H9 (cell line): ENCODE data around the gene CALML5. TPM values are rescaled to one million over a fixed set of nuclear protein-coding genes. Genes with fewer than 3 reads are reported as not detected.

Experiments
- DNase-seq: peaks from one replicate; pipeline ENCODE4 v3.0.0-alpha.2; 2017
- H2AFZ ChIP-seq: one replicate; pipeline ENCODE4 v1.6.1; 2013; ENCODE audit warnings: mild to moderate bottlenecking, low read length, control low read depth, moderate library complexity
- H2AK5ac ChIP-seq: 2 replicates; pipeline ENCODE4 v1.6.1; 2013; ENCODE audit warnings: low read length, control low read depth, mixed read lengths; ENCODE audit not compliant: insufficient read length
- H2BK120ac ChIP-seq: one replicate; pipeline ENCODE4 v1.6.1; 2013; ENCODE audit warnings: low read depth, mild to moderate bottlenecking, low read length, control low read depth, inconsistent platforms; ENCODE audit not compliant: poor library complexity, severe bottlenecking
- H2BK12ac ChIP-seq: 2 replicates; pipeline ENCODE4 v1.6.1; 2013; ENCODE audit warnings: low read length, control low read depth, mixed read lengths, low read depth; ENCODE audit not compliant: insufficient read length
- H2BK15ac ChIP-seq: 2 replicates; pipeline ENCODE4 v1.6.1; 2013; ENCODE audit warnings: low read depth, low read length, control low read depth
- H2BK20ac ChIP-seq: one replicate; pipeline ENCODE4 v1.6.1; 2013; ENCODE audit warnings: low read depth, mild to moderate bottlenecking, low read length, control low read depth, inconsistent platforms; ENCODE audit not compliant: poor library complexity, severe bottlenecking
- H2BK5ac ChIP-seq: 2 replicates; pipeline ENCODE4 v1.6.1; 2013; ENCODE audit warnings: low read length, control low read depth, mixed read lengths; ENCODE audit not compliant: insufficient read length
- H3K14ac ChIP-seq: 2 replicates; pipeline ENCODE4 v1.6.1; 2013; ENCODE audit warnings: low read length, control low read depth; ENCODE audit not compliant: insufficient read depth
- H3K18ac ChIP-seq: 2 replicates; pipeline ENCODE4 v1.6.1; 2013; ENCODE audit warnings: low read depth, mild to moderate bottlenecking, mixed read lengths, low read length, control low read depth; ENCODE audit not compliant: insufficient read length
- H3K23ac ChIP-seq: 2 replicates; pipeline ENCODE4 v1.6.1; 2013; ENCODE audit warnings: low read length, control low read depth, mixed read lengths, low read depth; ENCODE audit not compliant: insufficient read length
- H3K23me2 ChIP-seq: 2 replicates; pipeline ENCODE4 v1.6.1; 2013; ENCODE audit warnings: low read depth, mild to moderate bottlenecking, mixed read lengths, low read length, control low read depth; ENCODE audit not compliant: insufficient read length, poor library complexity, severe bottlenecking
- H3K27ac ChIP-seq: 2 replicates; pipeline ENCODE4 v1.5.1; 2013; ENCODE audit warnings: low read length, control low read depth, mixed read lengths, low read depth; ENCODE audit not compliant: insufficient read length
- H3K27me3 ChIP-seq: 2 replicates; pipeline ENCODE4 v1.6.1; 2013; ENCODE audit warnings: low read length, control low read depth, inconsistent platforms; ENCODE audit not compliant: insufficient read depth
- H3K4ac ChIP-seq: 2 replicates; pipeline ENCODE4 v1.6.1; 2013; ENCODE audit warnings: low read depth, mild to moderate bottlenecking, control low read depth, inconsistent platforms, low read length, moderate library complexity
- H3K4me1 ChIP-seq: 2 replicates; pipeline ENCODE4 v1.6.1; 2013; ENCODE audit warnings: low read length, control low read depth, inconsistent platforms; ENCODE audit not compliant: insufficient read depth
- H3K4me2 ChIP-seq: 2 replicates; pipeline ENCODE4 v1.6.1; 2013; ENCODE audit warnings: low read length, control low read depth, mixed read lengths; ENCODE audit not compliant: insufficient read length, insufficient read depth
- H3K56ac ChIP-seq: 2 replicates; pipeline ENCODE4 v1.6.1; 2013; ENCODE audit warnings: low read depth, mild to moderate bottlenecking, mixed read lengths, low read length, control low read depth; ENCODE audit not compliant: insufficient read length
- H3K79me1 ChIP-seq: 2 replicates; pipeline ENCODE4 v1.6.1; 2013; ENCODE audit warnings: low read depth, mild to moderate bottlenecking, moderate library complexity, low read length, control low read depth, inconsistent platforms; ENCODE audit not compliant: insufficient read depth, poor library complexity, severe bottlenecking
- H3K79me2 ChIP-seq: 2 replicates; pipeline ENCODE4 v1.6.1; 2013; ENCODE audit warnings: low read length, control low read depth, inconsistent platforms; ENCODE audit not compliant: insufficient read depth
- H3K9ac ChIP-seq: 2 replicates; pipeline ENCODE4 v1.6.1; 2013; ENCODE audit warnings: low read length, control low read depth, mixed read lengths; ENCODE audit not compliant: insufficient read length; ENCODE audit errors: extremely low read depth
- H3K9me3 ChIP-seq: one replicate; pipeline ENCODE4 v1.6.1; 2013; ENCODE audit warnings: low read depth, low read length, inconsistent platforms; ENCODE audit not compliant: control insufficient read depth
- H3T11ph ChIP-seq: one replicate; pipeline ENCODE4 v1.6.1; 2013; ENCODE audit warnings: mild to moderate bottlenecking, low read length, control low read depth, inconsistent platforms
- H4K20me1 ChIP-seq: one replicate; pipeline ENCODE4 v1.6.1; 2013; ENCODE audit not compliant: control insufficient read depth, insufficient read length, insufficient read depth
- H4K5ac ChIP-seq: 2 replicates; pipeline ENCODE4 v1.6.1; 2013; ENCODE audit warnings: low read depth, mild to moderate bottlenecking, mixed read lengths, low read length, control low read depth; ENCODE audit not compliant: insufficient read length
- H4K8ac ChIP-seq: replicated peaks from 2 replicates; pipeline ENCODE4 v1.6.1; 2013; ENCODE audit warnings: low read length, control low read depth, mixed read lengths, low read depth; ENCODE audit not compliant: insufficient read length
- H4K91ac ChIP-seq: 2 replicates; pipeline ENCODE4 v1.6.1; 2013; ENCODE audit warnings: low read depth, mild to moderate bottlenecking, moderate library complexity, mixed read lengths, low read length, control low read depth; ENCODE audit not compliant: insufficient read length
- H3K27ac Mint-ChIP-seq, 3 experiments: 2 replicates in 2 of 3; 3 replicates in 1 of 3; pipeline ENCODE4 v1.8.0; 2020 to 2021; ENCODE audit warnings: mixed read lengths in 3 of 3, mild to moderate bottlenecking in 1 of 3, moderate library complexity in 1 of 3
- H3K27me3 Mint-ChIP-seq: 2 replicates; pipeline ENCODE4 v1.8.0; 2021; ENCODE audit warnings: low read depth, mild to moderate bottlenecking, moderate library complexity, mixed read lengths
- H3K36me3 Mint-ChIP-seq, 3 experiments: 2 replicates in 2 of 3; 3 replicates in 1 of 3; pipeline ENCODE4 v1.8.0; 2020 to 2021; ENCODE audit warnings: low read depth in 3 of 3, mixed read lengths in 3 of 3; ENCODE audit not compliant: insufficient read depth in 1 of 3
- H3K4me1 Mint-ChIP-seq, 2 experiments: 2 replicates each; pipeline ENCODE4 v1.8.0; 2020; ENCODE audit warnings: mixed read lengths in 2 of 2
- H3K4me3 Mint-ChIP-seq, 2 experiments: 2 replicates in 1 of 2; 3 replicates in 1 of 2; pipeline ENCODE4 v1.8.0; 2020 to 2021; ENCODE audit warnings: mild to moderate bottlenecking in 2 of 2, mixed read lengths in 2 of 2, moderate library complexity in 1 of 2
- H3K9me3 Mint-ChIP-seq, 2 experiments: 2 replicates in 1 of 2; 3 replicates in 1 of 2; pipeline ENCODE4 v1.8.0; 2020; ENCODE audit warnings: mild to moderate bottlenecking in 2 of 2, mixed read lengths in 2 of 2, moderate library complexity in 1 of 2
- WGBS: extraction: QIAGEN DNeasy Blood & Tissue Kit; methylation state at CpG from one replicate; pipeline ENCODE4 v1.1.7; 2013; ENCODE audit warnings: missing lambda C conversion rate, low lambda C conversion rate, mixed read lengths; ENCODE audit not compliant: insufficient read length; ENCODE audit errors: extremely low coverage; 5-methylcytosine and 5-hydroxymethylcytosine counted together
- total RNA-seq: library from RNA; stranded (reverse); gene quantifications from 2 replicates; pipeline ENCODE4 v1.2.1, GENCODE V29; 2021
- TF ChIP-seq, protein P1 (sequence below): fragments of 200-600 bp; sonication (generic); conservative IDR thresholded peaks from 3 replicates; pipeline ENCODE4 v1.8.0; 2021; ENCODE audit warnings: antibody characterized with exemption, mild to moderate bottlenecking

The CALML5 gene
- total RNA-seq, 1 experiment from 2014 or later: not detected

DNA sequence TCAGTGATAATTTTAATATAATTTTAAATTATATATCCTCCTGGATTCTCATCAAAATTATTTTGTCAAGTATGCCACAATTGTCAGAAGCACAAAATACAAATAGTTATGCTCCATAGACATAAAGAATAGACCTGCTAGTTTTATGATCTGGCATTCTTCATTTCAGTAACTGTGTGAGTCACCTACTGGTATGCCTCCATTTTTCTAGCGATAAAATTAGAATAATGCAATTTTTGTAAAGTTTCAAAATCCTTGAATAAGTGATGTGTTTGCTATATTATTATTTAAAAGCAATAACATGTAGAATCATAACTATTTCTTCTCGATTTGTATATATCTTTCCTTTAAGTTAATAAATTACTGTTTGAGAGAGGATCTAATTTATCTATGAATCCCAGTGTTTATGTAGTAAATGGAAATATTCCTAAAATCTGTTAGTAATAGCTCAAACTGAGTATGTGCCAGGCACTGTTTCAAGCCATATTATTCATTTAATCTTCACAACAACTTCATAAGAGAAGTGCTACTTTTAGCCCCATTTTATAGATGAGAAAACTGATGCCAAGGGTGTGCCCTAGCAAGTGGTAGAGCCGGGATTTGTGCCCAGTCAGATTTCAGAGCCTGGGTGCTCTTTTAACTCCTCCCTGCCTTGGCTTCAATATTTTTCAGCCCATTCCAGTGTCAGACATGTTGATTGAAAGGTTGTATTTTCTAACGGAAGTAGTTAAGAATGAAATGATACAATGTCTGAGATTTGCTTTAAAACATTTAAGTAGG, 48.6 kb downstream of the CALML5 start:
- Histone ChIP-seq H3K79me1 (no peaks in the 10 kb centered on the region), H2BK5ac (no peak overlapping the region), H3K23ac (no peak overlapping the region), H3T11ph (no peak overlapping the region), H2BK12ac (no peak overlapping the region), H3K79me2 (peaks cover 14% of the 10 kb centered on the region; the same call in 1 of the 2 replicates), H3K9me3 (no peaks in the 10 kb centered on the region), H3K4me2 (no peak overlapping the region), H3K4me1 (no peaks in the 10 kb centered on the region; the same call in 1 of the 2 replicates), H3K18ac (no peak overlapping the region), H3K23me2 (no peaks in the 10 kb centered on the region), H2AK5ac (no peak overlapping the region), H3K4ac (no peak overlapping the region), H2BK15ac (no peak overlapping the region), H3K27me3 (no peaks in the 10 kb centered on the region), H3K27ac (no peak overlapping the region), H2BK120ac (no peak overlapping the region), H3K9ac (no peak overlapping the region), H2AFZ (no peak overlapping the region), H4K8ac (no peak overlapping the region), H3K56ac (no peak overlapping the region), H4K91ac (no peak overlapping the region), H4K5ac (no peak overlapping the region), H3K14ac (no peak overlapping the region), H2BK20ac (no peak overlapping the region), H4K20me1 (no peaks in the 10 kb centered on the region)
- TF ChIP-seq, protein P1, sequence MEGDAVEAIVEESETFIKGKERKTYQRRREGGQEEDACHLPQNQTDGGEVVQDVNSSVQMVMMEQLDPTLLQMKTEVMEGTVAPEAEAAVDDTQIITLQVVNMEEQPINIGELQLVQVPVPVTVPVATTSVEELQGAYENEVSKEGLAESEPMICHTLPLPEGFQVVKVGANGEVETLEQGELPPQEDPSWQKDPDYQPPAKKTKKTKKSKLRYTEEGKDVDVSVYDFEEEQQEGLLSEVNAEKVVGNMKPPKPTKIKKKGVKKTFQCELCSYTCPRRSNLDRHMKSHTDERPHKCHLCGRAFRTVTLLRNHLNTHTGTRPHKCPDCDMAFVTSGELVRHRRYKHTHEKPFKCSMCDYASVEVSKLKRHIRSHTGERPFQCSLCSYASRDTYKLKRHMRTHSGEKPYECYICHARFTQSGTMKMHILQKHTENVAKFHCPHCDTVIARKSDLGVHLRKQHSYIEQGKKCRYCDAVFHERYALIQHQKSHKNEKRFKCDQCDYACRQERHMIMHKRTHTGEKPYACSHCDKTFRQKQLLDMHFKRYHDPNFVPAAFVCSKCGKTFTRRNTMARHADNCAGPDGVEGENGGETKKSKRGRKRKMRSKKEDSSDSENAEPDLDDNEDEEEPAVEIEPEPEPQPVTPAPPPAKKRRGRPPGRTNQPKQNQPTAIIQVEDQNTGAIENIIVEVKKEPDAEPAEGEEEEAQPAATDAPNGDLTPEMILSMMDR: no peak
- Mint-ChIP-seq H3K36me3 (peaks cover 40 to 44% (median 43%) of the 10 kb centered on the region in 3 experiments), H3K4me3 (no peak overlapping the region), H3K27ac (no peak overlapping the region; a peak in 1 of 7 replicates), H3K9me3 (no peaks in the 10 kb centered on the region), H3K4me1 (peaks cover 28 to 29% of the 10 kb centered on the region in 2 experiments), H3K27me3 (no peaks in the 10 kb centered on the region)
- no peak for DNase-seq
- no CpG with 5 or more reads among the region's 4 CpGs for WGBS
